GM12874 (cell line): ENCODE measurements around the gene ZSCAN21.

Experiments used
- TF ChIP-seq, protein P1 (sequence below): IDR thresholded peaks from 2 replicates; pipeline ENCODE4 v1.5.1; 2011; ENCODE audit warnings: low read depth, mild to moderate bottlenecking, control low read depth, low read length, moderate library complexity; ENCODE audit not compliant: insufficient read depth

Gene ZSCAN21

DNA sequence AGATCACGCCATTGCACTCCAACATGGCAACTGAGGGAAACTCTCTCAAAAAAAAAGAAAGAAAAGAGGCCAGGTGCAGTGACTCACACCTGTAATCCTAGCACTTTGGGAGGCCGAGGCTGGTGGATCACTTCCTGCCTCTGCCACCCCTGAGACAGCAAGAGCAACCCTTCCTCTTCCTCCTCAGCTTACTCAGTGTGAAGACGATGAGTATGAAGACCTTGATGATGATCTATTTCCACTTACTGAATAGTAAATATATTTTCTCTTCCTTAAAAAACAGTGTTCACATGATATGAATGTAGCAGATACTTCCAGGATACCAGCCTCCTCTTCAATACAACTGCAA is 36.3 kb upstream of the ZSCAN21 start:
- TF ChIP-seq, protein P1, sequence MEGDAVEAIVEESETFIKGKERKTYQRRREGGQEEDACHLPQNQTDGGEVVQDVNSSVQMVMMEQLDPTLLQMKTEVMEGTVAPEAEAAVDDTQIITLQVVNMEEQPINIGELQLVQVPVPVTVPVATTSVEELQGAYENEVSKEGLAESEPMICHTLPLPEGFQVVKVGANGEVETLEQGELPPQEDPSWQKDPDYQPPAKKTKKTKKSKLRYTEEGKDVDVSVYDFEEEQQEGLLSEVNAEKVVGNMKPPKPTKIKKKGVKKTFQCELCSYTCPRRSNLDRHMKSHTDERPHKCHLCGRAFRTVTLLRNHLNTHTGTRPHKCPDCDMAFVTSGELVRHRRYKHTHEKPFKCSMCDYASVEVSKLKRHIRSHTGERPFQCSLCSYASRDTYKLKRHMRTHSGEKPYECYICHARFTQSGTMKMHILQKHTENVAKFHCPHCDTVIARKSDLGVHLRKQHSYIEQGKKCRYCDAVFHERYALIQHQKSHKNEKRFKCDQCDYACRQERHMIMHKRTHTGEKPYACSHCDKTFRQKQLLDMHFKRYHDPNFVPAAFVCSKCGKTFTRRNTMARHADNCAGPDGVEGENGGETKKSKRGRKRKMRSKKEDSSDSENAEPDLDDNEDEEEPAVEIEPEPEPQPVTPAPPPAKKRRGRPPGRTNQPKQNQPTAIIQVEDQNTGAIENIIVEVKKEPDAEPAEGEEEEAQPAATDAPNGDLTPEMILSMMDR, result no peak

DNA sequence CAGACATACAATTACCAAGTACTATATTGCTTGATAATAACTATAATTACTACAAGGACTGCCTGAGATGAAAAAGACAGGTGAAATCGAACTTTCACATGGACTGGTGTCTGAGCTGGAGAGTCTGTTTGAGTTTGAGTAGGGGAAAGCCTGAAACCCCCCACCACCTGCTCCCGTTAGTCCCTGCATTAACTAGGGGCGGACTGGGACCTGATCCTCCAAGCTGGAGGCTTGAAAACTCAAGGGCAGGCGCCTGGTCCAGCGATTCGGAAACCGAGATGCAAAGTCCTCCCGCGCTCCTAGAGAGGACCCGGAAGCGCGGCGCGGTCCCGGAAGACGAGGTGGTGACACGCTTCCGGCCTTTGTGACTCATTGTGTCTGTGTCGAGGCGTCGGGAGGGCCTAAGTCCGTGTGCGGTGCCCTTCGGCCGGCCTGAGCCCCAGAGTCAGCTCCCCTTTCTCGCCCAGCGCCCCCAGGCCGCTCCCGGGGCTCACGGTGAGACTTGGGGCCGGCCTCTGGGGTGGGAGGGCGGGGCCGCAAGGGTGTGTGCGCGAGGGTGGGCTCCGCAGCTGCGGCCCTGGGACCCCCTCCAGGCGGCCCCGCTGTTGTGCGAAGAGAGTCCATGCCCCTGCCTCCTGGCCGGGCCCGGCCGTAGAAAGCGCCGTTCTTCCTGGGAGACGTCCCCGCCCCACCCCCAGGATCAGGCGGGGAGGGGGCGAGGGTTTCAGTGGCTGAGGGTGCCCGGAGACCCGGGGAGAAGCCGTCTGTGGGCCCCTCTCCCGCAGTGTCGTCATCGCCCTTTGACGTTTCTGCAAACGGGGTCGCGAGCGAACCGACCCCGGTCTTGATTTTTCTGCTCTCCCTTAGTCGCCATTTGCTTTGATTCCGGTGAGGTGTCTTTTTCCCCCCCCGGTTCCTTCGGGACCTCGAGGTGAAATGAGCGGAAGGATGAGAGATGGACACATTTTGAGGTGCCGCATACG is 34.1 kb upstream of the ZSCAN21 start, which contains the start of gene ZKSCAN1:
Gene ZKSCAN1 (plus strand): TSS at position 365 of the 983 bp plus-strand sequence. CDS start 7,911 bp downstream, outside the sequence.
- TF ChIP-seq, protein P1, result no peak

DNA sequence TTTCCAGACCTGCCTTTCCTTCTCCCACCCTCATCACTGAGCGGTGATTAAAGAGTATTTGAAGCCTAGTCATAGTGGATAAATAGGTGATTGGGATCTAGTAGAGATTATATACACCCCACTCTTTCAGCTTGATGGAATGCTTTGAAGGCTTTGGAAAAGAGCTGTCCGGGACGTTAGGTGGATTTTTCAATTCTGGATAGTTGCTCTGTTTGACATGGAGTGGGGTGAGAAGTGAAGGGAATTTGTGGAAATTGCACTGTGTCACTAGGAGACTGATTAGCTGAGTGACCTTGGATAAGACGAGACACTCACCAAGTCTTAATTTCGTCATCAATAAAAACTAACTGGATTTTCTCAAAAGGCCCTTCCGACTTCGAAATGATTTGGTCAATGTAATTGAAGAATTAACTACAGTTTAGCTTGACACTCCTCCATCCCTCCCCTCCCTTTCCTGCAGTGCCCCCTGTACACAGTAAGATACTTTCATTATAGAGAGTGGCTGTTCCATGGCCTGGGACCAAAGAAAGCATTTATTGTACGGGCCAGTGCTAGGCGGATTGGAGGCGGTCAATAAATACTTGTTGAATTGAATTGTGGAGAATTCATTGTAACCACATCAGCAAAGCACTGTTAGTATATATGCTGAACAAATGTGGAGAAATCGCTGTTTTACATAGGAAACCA is 33.2 kb upstream of the ZSCAN21 start:
- TF ChIP-seq, protein P1, result no peak

DNA sequence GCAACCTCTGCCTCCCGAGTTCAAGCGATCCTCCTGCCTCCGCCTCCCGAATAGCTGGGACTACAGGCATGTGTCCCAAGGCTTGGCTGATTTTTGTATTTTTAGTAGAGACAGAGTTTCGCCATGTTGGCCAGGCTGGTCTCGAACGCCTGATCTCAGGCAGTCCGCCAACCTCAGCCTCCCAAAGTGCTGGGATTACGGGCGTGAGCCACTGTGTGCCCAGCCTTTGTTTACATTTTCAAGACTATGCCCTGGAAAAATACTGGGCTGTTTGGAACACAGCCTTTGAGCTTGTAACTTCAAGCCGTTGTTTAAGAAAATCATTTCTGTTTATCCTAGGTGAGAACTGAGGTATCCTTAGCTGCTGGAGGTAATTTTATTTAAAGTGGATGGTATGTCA is 32.3 kb upstream of the ZSCAN21 start:
- TF ChIP-seq, protein P1, result no peak

DNA sequence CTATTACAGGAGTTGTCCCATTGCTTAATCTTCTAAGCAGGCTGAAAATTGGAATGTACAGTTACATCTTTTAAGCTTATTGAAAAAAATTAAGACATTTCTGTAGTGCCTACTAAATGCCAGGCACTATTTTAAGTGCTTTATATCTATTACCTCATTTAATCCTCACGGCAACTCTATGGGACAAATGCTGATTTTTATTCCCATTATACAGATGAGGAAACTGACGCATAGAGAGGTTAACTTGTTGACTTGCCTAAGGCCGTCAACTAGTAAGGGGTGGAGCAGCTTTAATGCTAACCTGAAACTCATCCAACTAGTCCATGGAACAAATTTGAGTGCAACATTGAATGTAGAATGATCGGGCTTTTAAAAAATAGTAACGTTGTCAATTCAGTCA is 31.7 kb upstream of the ZSCAN21 start:
- TF ChIP-seq, protein P1, result no peak

DNA sequence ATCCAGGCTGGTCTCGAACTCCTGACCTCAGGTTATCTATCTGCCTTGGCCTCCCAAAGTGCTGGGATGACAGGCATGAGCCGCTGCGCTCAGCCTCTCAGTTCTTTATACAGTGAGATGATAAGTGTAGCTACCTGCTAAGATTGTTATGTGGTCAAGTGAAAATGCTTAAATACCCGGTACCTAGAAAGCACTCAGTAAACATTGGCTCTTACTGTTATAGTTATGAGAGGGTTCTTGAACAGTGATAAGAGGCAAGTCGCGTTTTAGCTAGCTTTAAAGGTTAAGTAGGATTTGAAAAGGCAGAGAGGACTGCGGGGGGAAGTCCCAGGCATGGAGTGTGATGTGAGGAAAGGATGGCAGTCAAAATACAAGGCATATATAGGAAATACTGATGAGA is 29.7 kb upstream of the ZSCAN21 start:
- TF ChIP-seq, protein P1, result no peak

DNA sequence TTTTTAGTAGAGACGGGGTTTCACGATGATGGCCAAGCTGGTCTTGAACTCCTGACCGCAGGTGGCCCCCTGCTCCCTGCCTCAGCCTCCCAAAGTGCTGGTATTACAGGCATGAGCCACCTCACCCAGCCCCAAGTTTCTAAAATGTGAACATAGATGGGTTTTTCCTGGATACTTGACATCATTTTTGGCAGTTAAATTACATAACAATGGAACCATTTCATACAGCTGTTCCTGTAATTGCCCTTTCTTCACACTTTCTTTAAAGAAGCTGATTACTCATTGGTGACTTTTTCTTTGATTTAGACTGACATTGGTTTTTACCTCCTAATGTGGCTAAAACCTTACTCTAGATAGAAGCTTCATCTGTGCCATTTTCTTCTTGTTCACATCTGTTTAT is 28.3 kb upstream of the ZSCAN21 start:
- TF ChIP-seq, protein P1, result no peak
